ENCODE results near the gene GPBP1. TPM values are rescaled to one million over a fixed set of nuclear protein-coding genes. Genes with fewer than 3 reads are reported as not detected.
"Not testable (repeated sequence)": the region's sequence is repeated elsewhere in the genome, so short reads cannot be mapped to it uniquely, and the experiment has no call there.

The GPBP1 gene
- total and polyA plus RNA-seq, 8 donors, result 55.3 to 171 (median 148) TPM

DNA sequence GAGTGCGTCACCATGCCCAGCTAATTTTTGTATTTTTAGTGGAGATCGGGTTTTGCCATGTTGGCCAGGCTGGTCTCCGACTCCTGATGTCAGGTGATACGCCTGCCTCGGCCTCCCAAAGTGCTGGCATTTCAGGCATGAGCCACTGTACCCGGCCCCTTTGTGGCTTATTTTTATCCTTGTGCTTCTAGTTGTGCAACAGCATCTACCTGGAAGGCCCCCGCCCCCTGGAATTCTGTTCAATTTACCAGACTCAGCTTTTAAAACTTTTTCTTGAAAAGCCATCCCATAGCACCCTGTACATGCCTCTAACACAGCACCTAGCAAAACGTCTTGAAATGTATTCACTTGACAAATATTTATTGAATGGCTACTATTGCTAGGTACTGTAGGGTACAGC lies 9.7 kb upstream of the GPBP1 start:
- no peaks in the 10 kb centered on the region for H3K36me3 ChIP-seq
- no peaks in the 10 kb centered on the region for H3K27me3 ChIP-seq
- H3K9me3 ChIP-seq, result no peaks in the 10 kb centered on the region
- ATAC-seq (no peak), DNase-seq (no peak)
- TF ChIP-seq, protein P1, sequence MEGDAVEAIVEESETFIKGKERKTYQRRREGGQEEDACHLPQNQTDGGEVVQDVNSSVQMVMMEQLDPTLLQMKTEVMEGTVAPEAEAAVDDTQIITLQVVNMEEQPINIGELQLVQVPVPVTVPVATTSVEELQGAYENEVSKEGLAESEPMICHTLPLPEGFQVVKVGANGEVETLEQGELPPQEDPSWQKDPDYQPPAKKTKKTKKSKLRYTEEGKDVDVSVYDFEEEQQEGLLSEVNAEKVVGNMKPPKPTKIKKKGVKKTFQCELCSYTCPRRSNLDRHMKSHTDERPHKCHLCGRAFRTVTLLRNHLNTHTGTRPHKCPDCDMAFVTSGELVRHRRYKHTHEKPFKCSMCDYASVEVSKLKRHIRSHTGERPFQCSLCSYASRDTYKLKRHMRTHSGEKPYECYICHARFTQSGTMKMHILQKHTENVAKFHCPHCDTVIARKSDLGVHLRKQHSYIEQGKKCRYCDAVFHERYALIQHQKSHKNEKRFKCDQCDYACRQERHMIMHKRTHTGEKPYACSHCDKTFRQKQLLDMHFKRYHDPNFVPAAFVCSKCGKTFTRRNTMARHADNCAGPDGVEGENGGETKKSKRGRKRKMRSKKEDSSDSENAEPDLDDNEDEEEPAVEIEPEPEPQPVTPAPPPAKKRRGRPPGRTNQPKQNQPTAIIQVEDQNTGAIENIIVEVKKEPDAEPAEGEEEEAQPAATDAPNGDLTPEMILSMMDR (IDR thresholded peaks at IDR 0.05), result no peak
- no peak overlapping the region for H3K4me3 ChIP-seq
- intact Hi-C loops (cut with DNase I), result no loop called here
- no peaks in the 10 kb centered on the region for H3K4me1 ChIP-seq
- no peak overlapping the region for H3K27ac ChIP-seq

DNA sequence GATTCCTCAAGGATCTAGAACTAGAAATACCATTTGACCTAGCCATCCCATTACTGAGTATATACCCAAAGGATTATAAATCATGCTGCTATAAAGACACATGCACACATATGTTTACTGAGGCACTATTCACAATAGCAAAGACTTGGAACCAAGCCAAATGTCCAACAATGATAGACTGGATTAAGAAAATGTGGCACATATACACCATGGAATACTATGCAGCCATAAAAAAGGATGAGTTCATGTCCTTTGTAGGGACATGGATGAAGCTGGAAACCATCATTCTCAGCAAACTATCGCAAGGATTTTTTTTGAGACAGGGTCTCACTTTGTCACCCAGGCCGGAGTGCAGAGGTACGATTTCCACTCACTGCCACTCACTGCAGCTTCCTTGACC lies 8.7 kb upstream of the GPBP1 start:
- H3K36me3 ChIP-seq; ATAC-seq; H3K4me1 ChIP-seq; H3K4me3 ChIP-seq; H3K27me3 ChIP-seq; intact Hi-C loops (cut with DNase I); DNase-seq; H3K9me3 ChIP-seq; H3K27ac ChIP-seq: not testable (repeated sequence)

DNA sequence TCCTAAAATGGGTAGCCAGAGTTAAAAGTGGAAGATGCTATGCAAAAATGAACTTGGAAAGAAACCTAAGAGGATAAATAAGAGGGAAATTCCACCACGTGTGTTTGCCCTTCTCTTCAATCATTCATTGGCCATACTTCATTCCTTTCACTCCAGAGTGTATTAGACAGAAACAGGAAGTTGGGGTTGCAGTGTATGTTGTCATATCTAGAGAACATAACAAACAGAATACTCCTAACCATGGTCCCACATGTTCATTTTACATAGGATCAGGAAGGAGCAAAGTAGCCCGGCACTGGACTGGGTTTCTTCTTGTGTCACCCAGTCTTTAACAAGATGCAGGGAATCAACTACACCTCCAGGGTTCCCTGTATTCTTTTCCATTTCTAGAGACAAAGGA lies 7.6 kb upstream of the GPBP1 start:
- Histone ChIP-seq H3K9me3 (no peaks in the 10 kb centered on the region), H3K27me3 (no peaks in the 10 kb centered on the region), H3K27ac (no peak overlapping the region), H3K4me1 (no peaks in the 10 kb centered on the region), H3K36me3 (no peaks in the 10 kb centered on the region), H3K4me3 (no peak overlapping the region)
- ATAC-seq, result peak; percentile 67
- intact Hi-C loops (cut with DNase I), result no loop called here
- TF ChIP-seq, protein P1 (IDR thresholded peaks at IDR 0.05), result no peak
- no peak for DNase-seq

DNA sequence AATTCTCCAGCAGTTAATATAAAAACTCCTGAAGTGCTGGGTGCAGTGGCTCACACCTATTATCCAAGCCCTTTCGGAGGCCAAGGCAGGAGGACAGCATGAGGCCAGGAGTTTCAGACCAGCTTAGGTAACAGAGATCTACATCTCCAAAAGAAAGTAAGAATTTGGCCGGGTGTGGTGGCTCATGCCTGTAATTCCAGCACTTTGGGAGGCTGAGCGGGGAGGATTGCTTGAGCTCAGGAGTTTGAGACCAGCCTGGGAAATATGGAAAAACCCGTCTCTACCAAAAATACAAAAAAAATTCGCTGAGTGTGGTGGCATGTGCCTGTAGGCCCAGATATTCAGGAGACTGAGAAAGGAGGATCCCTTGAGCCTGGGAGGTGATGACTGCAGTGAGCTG lies 6.7 kb upstream of the GPBP1 start:
- Histone ChIP-seq H3K27ac (no peak overlapping the region), H3K4me1 (peaks cover 1 to 5% of the 10 kb centered on the region in 2 donors), H3K9me3 (no peaks in the 10 kb centered on the region), H3K4me3 (no peak overlapping the region), H3K36me3 (no peaks in the 10 kb centered on the region), H3K27me3 (no peaks in the 10 kb centered on the region)
- intact Hi-C loops (cut with DNase I), result no loop called here
- TF ChIP-seq, protein P1 (IDR thresholded peaks at IDR 0.05), result no peak
- DNase-seq (no peak), ATAC-seq (no peak)

DNA sequence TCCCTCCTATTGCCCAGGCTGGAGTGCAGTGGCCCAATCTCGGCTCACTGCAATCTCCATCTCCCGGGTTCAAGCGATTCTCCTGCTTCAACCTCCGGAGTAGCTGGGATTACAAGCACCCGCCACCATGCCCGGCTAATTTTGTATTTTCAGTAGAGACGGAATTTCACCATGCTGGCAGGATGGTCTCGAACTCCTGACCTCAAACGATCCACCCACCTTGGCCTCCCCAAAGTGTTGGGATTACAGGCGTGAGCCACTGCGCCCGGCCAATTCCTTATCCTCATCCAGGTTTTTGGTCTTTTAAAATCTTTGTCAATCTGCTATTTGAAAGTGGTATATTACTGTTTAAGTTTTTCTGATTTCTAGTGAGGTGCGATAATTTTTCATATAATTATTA lies 3.7 kb upstream of the GPBP1 start:
- DNase-seq; H3K36me3 ChIP-seq; ATAC-seq; H3K9me3 ChIP-seq; H3K27ac ChIP-seq; H3K4me3 ChIP-seq; H3K27me3 ChIP-seq; intact Hi-C loops (cut with DNase I): not testable (repeated sequence)
- peaks cover 4 to 15% of the 10 kb centered on the region in 2 donors for H3K4me1 ChIP-seq

DNA sequence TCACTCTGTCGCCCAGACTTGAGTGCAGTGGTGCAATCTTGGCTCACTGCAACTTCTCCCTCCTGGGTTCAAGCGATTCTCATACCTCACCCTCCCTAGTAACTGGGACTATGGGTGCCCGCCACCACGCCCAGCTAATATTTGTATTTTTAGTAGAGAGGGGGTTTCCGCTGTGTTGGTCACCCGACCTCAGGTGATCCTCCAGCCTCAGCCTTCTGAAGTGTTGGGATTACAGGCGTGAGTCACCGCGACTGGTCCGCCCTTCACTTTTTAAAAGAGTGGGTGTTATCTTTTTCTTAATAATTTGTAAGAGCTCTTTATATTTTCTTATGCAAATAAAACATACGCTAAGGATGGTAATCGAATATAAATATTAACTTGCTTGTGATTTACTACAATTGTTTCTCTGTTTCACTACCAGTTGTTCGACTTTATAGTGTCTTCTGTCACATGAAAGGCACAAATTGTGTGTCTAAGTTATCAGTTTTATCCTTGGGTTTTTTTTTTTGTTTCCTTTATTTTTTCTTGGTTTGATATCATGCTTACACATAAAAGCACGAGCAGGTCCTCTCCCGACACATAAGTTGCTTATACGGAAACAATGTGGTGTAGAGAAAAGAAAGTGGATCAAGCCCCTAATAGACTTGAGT lies 1.9 kb upstream of the GPBP1 start:
- H3K4me1 ChIP-seq, result peaks cover 4 to 33% of the 10 kb centered on the region in 2 donors
- H3K27me3 ChIP-seq, result no peaks in the 10 kb centered on the region
- DNase-seq (peak in 1 of 4 donors; percentile 58), ATAC-seq (no peak)
- H3K36me3 ChIP-seq, result no peaks in the 10 kb centered on the region
- H3K27ac ChIP-seq, result peak overlapping the region; percentile 99 to 100
- no peaks in the 10 kb centered on the region for H3K9me3 ChIP-seq
- TF ChIP-seq, protein P1 (IDR thresholded peaks at IDR 0.05), result no peak
- intact Hi-C loops (cut with DNase I), result no loop called here
- H3K4me3 ChIP-seq, result peak overlapping the region; percentile 62 to 91

All from left lung (tissue), 10 donors.